K562 (cell line): ENCODE results near the gene HRH1. TPM values are rescaled to one million over a fixed set of nuclear protein-coding genes. Genes with fewer than 3 reads are reported as not detected.
A peak's percentile ranks its signal among the peaks of the same experiment; 100 is the strongest.

Experiments used
- BCOR ChIP-seq: fragments of 450-650 bp; IDR thresholded peaks from 2 replicates; pipeline ENCODE4 v1.6.1; 2016
- BHLHE40 ChIP-seq: IDR thresholded peaks from 2 replicates; pipeline ENCODE4 v1.6.1; 2011; ENCODE audit warnings: low read length, improper control_type of control experiment
- CCNT2 ChIP-seq: IDR thresholded peaks from 2 replicates; pipeline ENCODE4 v1.6.1; 2011; ENCODE audit warnings: borderline replicate concordance, low read depth, mild to moderate bottlenecking, moderate library complexity, mixed read lengths, low read length; ENCODE audit not compliant: insufficient read length; ENCODE audit errors: extremely low read depth
- EGR1 ChIP-seq: fragments of 450-650 bp; conservative IDR thresholded peaks from 2 replicates; pipeline ENCODE4 v1.6.1; 2017; ENCODE audit warnings: mild to moderate bottlenecking
- FOXJ3 ChIP-seq: sonication (generic); formaldehyde crosslinking; IDR thresholded peaks from 2 replicates; pipeline ENCODE4 v1.4.0; 2020; ENCODE audit warnings: mild to moderate bottlenecking, missing genetic modification reagents
- IRF1 ChIP-seq: sonication (generic); formaldehyde crosslinking; IDR thresholded peaks from 2 replicates; pipeline ENCODE4 v1.8.0; 2022; ENCODE audit warnings: missing genetic modification reagents, mild to moderate bottlenecking, borderline replicate concordance
- KAT8 ChIP-seq: fragments of 450-650 bp; IDR thresholded peaks from 2 replicates; pipeline ENCODE4 v1.6.1; 2016; ENCODE audit warnings: low read depth, mild to moderate bottlenecking
- KDM2B ChIP-seq: fragments of 250-450 bp; sonication (Bioruptor Pico); IDR thresholded peaks from 2 replicates; pipeline ENCODE4 v1.8.0; 2021; ENCODE audit warnings: mild to moderate bottlenecking, moderate library complexity
- MTA1 ChIP-seq: fragments of 450-650 bp; IDR thresholded peaks from 2 replicates; pipeline ENCODE4 v1.6.1; 2017; ENCODE audit warnings: borderline replicate concordance
- MTA2 ChIP-seq: fragments of 450-650 bp; IDR thresholded peaks from 2 replicates; pipeline ENCODE4 v1.6.1; 2016; ENCODE audit warnings: low read depth
- NCOA2 ChIP-seq, 2 experiments: fragments of 450-650 bp; IDR thresholded peaks; 2 replicates each; pipeline ENCODE4 v1.6.1; 2018; ENCODE audit warnings: mild to moderate bottlenecking in 2 of 2, moderate library complexity in 1 of 2; ENCODE audit not compliant: partially characterized antibody in 2 of 2
- RBBP5 ChIP-seq: fragments of 200-600 bp; sonication (generic); IDR thresholded peaks from 2 replicates; pipeline ENCODE4 v1.6.1; 2012; ENCODE audit warnings: borderline replicate concordance, mild to moderate bottlenecking, low read length, control low read depth, inconsistent platforms; ENCODE audit not compliant: insufficient read depth, poor library complexity, severe bottlenecking
- RFX5 ChIP-seq: IDR thresholded peaks from 2 replicates; pipeline ENCODE4 v1.6.1; 2011; ENCODE audit warnings: low read depth, mild to moderate bottlenecking, improper control_type of control experiment, low read length
- SMARCC2 ChIP-seq: fragments of 450-650 bp; IDR thresholded peaks from 2 replicates; pipeline ENCODE4 v1.6.1; 2017; ENCODE audit warnings: antibody characterized with exemption, moderate library complexity, mild to moderate bottlenecking, low read depth
- TCF3 ChIP-seq: sonication (generic); formaldehyde crosslinking; IDR thresholded peaks from 2 replicates; pipeline ENCODE4 v1.4.0; 2020; ENCODE audit warnings: mild to moderate bottlenecking, missing genetic modification reagents
- TEAD1 ChIP-seq, 2 experiments: fragments of 450-650 bp in 1 of 2; sonication (generic) in 1 of 2; formaldehyde crosslinking; IDR thresholded peaks; 2 replicates each; pipeline versions ENCODE4 v1.4.0 to v1.8.0; 2020 to 2022; ENCODE audit warnings: mild to moderate bottlenecking in 2 of 2, missing genetic modification reagents in 1 of 2
- ZBTB7A ChIP-seq: IDR thresholded peaks from 2 replicates; pipeline ENCODE4 v1.6.1; 2011; ENCODE audit warnings: low read depth, mild to moderate bottlenecking, low read length, moderate library complexity, borderline replicate concordance; ENCODE audit not compliant: control insufficient read depth
- ZFX ChIP-seq: sonication (generic); formaldehyde crosslinking; IDR thresholded peaks from 2 replicates; pipeline ENCODE4 v1.8.0; 2022; ENCODE audit warnings: mild to moderate bottlenecking, missing genetic modification reagents, moderate library complexity
- ZNF23 ChIP-seq: fragments of 250-450 bp; sonication (Bioruptor Pico); IDR thresholded peaks from 2 replicates; pipeline ENCODE4 v1.4.0; 2020; ENCODE audit warnings: mild to moderate bottlenecking
- ZNF239 ChIP-seq: fragments of 250-450 bp; sonication (Bioruptor Pico); IDR thresholded peaks from 2 replicates; pipeline ENCODE4 v1.4.0; 2020; ENCODE audit warnings: mild to moderate bottlenecking
- ZNF431 ChIP-seq: sonication (generic); formaldehyde crosslinking; IDR thresholded peaks from 2 replicates; pipeline ENCODE4 v1.8.0; 2022; ENCODE audit warnings: mild to moderate bottlenecking, missing genetic modification reagents
- ZNF444 ChIP-seq: fragments of 250-450 bp; sonication (Bioruptor Pico); IDR thresholded peaks from 2 replicates; pipeline ENCODE4 v1.4.0; 2020; ENCODE audit warnings: mild to moderate bottlenecking, moderate library complexity
- ZNF644 ChIP-seq: fragments of 200-800 bp; sonication (Bioruptor generic); IDR thresholded peaks from 2 replicates; pipeline ENCODE4 v1.6.1; 2016; ENCODE audit warnings: low read depth, missing genetic modification characterization, missing compliant biosample characterization
- polyA plus RNA-seq, 8 experiments: library from polyadenylated mRNA; depleted of rRNA in 4 of 8; stranded (reverse) in 5 of 8; unstranded in 3 of 8; fragments of >200 nt; fragmentation: Nextera tagmentation in 2 of 8; fragmentation: Illumina TruSeq in 1 of 8; extraction: Ambion mirVana in 2 of 8; extraction: Trizol in 1 of 8; gene quantifications; 2 replicates each; pipeline versions ENCODE4 v1.2.1 to v1.2.3, GENCODE V29; 2011 to 2014; ENCODE audit warnings: inconsistent platforms in 1 of 8, missing spikeins in 1 of 8
- total RNA-seq, 7 experiments: library from RNA; depleted of rRNA in 6 of 7; stranded (reverse); fragments of >200 nt in 6 of 7; fragmentation: Illumina TruSeq in 2 of 7; extraction: Trizol in 2 of 7; gene quantifications; 2 replicates each; pipeline versions ENCODE4 v1.2.1 to v1.2.3, GENCODE V29; 2011 to 2021; ENCODE audit warnings: low replicate concordance in 1 of 7
- TF ChIP-seq, protein P1 (sequence below): fragments of 450-650 bp; formaldehyde crosslinking; IDR thresholded peaks from 2 replicates; pipeline ENCODE4 v1.4.0; 2020; ENCODE audit warnings: mild to moderate bottlenecking
- TF ChIP-seq, protein P2 (sequence below): fragments of 450-650 bp; IDR thresholded peaks from 2 replicates; pipeline ENCODE4 v1.6.1; 2018; ENCODE audit warnings: mild to moderate bottlenecking, low read depth; ENCODE audit not compliant: partially characterized antibody

Gene HRH1
- total and polyA plus RNA-seq, 9 of the 15 experiments (the other 6 are each of a cell fraction or from before 2014, with no cell fraction given) = 0.03 to 0.15 (median 0.06) TPM; not detected in 1

DNA sequence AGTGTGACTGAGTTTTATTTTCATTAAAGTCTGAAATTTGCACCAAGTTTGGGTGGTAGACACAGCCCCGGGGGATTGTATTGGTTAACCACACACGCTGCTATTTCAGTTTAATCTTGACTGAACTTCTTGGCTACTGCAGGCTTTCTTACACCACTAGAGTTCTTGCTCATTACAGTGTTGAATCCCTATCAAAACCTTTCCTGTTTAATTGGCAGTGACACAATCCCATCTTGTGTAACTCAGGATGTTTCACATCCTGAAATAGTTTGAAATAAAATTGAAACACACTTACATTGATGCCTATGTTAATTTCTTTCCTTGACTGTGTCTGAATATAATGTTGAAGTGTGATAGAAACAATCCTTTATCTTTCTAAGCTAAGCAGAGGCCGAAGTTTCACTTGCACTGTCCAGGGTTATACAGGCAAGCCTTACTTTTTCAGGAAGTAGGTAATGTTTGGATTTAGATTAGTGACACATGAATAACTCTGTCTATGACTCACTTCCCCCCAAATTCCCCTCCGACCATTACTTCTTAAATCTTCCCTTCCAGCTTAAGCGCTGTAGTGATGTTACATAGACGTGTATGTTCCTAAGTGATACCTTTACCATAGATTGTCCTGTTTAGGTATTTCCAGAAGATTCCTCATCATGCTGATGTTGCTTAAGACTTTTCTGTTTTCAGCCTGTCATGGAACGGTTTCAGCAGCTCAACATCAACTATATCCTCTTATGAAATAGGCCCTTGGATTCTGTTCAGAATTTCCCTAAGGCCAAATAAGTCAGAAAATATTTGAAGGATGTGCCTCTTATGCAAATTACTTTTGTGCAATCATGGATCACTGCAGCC lies 134.7 kb downstream of the HRH1 start (continued):
- TF ChIP-seq CCNT2 = peak; percentile 66
- TF ChIP-seq ZNF431 (CRISPR knock-in tag) = no peak
- no peak for TF ChIP-seq FOXJ3
- TF ChIP-seq, protein P1, sequence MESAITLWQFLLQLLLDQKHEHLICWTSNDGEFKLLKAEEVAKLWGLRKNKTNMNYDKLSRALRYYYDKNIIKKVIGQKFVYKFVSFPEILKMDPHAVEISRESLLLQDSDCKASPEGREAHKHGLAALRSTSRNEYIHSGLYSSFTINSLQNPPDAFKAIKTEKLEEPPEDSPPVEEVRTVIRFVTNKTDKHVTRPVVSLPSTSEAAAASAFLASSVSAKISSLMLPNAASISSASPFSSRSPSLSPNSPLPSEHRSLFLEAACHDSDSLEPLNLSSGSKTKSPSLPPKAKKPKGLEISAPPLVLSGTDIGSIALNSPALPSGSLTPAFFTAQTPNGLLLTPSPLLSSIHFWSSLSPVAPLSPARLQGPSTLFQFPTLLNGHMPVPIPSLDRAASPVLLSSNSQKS = no peak
- no peak; the same call in 1 of the 2 replicates for TF ChIP-seq MTA2
- peak; percentile 91 for TF ChIP-seq SMARCC2
- no peak for TF ChIP-seq ZNF239 (CRISPR knock-in tag)
- TF ChIP-seq RBBP5 = no peak
- no peak for TF ChIP-seq IRF1 (CRISPR knock-in tag)
- no peak for TF ChIP-seq ZFX (CRISPR knock-in tag)
- TF ChIP-seq KDM2B (CRISPR knock-in tag) = no peak
- no peak for TF ChIP-seq KAT8
- TF ChIP-seq ZNF444 (CRISPR knock-in tag) = no peak
- TF ChIP-seq ZNF644 (tag) = 0 out of 2 replicates have a peak, but pooled peaks have one; percentile 32
- peak; percentile 67; the same call in 1 of the 2 replicates for TF ChIP-seq MTA1
- peak; percentile 7 to 61; a peak in 1 of 4 replicates for TF ChIP-seq TEAD1 (CRISPR knock-in tag; IDR thresholded peaks at IDR 0.05)
- peak in 1 of 2 experiments; percentile 9 for TF ChIP-seq NCOA2 (IDR thresholded peaks at IDR 0.05; ENCODE audit: partially characterized antibody in 2 of 2)
- TF ChIP-seq EGR1 = no peak
- TF ChIP-seq RFX5 = no peak
- TF ChIP-seq, protein P2, sequence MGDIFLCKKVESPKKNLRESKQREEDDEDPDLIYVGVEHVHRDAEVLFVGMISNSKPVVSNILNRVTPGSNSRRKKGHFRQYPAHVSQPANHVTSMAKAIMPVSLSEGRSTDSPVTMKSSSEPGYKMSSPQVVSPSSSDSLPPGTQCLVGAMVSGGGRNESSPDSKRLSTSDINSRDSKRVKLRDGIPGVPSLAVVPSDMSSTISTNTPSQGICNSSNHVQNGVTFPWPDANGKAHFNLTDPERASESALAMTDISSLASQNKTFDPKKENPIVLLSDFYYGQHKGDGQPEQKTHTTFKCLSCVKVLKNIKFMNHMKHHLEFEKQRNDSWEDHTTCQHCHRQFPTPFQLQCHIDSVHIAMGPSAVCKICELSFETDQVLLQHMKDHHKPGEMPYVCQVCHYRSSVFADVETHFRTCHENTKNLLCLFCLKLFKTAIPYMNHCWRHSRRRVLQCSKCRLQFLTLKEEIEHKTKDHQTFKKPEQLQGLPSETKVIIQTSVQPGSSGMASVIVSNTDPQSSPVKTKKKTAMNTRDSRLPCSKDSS = no peak
- TF ChIP-seq TCF3 = no peak; the same call in 1 of the 2 replicates
- no peak for TF ChIP-seq BHLHE40
- TF ChIP-seq ZNF23 = no peak
- TF ChIP-seq ZBTB7A = no peak
- no peak for TF ChIP-seq BCOR
